HTERT RPE-1 (cell line): Measurements from ENCODE around the gene NPPB.

Experiments used
- in situ Hi-C: fragments of 300-500 bp; cut with MboI; formaldehyde crosslinking; loops from 4 replicates; pipeline ENCODE4 v1.14.3; 2020; ENCODE audit warnings: low sequenced_read_pairs

Gene NPPB

DNA sequence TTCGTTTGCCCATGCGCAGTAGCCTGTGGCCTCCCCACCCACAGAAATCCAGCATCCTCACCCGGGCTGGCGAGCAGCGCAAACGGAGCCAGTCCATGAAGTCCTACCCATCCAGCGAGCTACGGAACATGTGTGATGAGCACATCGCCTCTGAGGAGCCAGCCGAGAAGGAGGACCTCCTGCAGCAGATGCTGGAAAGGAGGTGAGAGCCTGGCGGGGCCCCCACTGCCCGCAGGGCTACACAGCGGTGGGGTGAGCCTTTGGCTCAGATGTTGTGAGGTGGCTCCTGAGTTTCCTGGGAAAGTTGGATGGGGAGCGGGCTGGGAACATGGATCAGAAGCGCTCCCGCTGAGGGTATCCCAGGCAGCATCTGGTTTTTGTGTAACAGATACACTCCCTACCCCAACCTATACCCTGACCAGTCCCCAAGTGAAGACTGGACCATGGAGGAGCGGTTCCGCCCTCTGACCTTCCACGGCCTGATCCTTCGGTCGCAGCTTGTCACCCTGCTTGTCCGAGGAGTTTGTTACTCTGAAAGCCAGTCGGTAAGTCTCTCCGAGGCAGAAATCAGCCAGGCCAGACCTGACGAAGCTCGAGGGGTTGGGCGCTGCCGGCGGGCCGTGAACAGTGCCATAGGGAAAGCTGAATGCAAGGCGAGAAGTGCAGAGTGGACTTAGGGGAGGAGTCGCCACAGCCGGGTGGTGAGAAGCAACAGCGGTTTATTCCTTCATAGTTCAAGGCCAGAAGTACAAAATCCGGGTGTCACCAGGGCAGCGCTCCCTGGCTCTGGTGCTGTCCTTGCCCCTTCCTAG lies 21.6 kb downstream of the NPPB start:
- in situ Hi-C loops: no loop called here

DNA sequence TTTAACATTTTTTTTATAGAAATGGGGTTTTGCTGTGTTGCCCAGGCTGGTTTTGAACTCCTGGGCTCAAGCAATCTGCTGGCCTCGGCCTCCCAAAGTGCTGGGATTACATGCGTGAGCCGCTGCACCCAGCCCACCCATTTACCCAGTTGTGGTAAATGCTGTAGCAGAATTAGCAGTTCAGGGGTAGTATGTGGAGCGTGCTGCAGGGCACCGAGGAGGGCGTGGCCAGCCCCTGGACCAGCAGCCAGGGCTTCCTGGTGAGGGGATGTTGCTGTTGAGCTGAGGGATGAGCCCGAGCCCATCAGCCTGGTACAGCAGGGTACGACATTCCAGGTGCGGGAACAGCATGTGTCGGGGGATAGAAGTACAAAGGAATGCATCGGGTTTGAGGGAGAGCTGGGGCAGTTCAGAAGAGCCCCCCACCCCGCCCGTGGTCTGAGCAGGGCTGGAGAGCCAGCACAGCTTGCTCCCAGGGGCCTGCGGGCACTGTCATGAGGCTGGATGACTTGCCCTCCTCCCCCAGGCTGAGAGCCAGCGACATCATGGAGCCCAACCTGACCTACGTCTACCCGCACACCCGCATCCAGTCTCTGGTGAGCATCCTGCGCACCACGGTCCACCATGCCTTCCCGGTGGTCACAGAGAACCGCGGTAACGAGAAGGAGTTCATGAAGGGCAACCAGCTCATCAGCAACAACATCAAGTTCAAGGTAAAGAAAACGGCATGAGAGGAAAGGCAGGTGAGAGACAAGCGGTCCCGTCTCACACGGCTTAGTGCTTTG lies 23.1 kb downstream of the NPPB start:
- in situ Hi-C loops: no loop called here

DNA sequence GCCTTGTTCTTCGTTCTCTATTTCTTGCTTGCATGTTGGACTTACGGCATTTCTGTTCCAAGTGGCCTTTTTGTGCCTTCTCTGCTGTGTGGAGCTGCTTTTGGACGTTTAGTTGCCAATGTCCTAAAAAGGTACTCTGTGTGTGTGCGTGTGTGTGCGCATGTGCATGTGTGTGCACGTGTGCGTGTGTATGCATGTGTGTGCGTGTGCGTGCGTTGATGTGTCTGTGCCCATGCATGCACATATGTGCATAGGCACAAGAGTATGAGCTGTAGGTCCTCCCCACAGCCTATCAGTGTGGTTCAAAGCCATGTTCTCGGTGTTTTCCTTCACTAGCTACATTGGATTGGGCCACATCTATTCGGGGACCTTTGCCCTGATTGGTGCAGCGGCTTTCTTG lies 24.8 kb downstream of the NPPB start:
- in situ Hi-C loops: no loop called here

DNA sequence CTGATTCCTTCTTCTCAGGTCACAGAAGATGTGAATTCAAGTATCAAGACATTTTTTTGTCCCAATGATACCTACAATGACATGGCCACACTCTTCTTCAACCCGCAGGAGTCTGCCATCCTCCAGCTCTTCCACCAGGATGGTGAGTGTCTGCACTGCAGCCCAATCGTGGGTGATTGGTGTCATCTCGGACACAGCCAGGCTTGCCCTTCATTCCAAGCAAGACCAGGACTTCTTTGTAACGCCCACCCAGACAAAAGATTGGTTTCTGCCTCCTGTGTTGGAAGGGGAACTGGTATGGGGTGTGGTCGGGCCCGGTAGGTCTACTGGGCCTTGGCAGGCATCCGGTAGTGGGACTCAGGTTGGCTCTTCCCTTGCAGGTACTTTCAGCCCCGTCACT lies 25.2 kb downstream of the NPPB start:
- in situ Hi-C loops: no loop called here

DNA sequence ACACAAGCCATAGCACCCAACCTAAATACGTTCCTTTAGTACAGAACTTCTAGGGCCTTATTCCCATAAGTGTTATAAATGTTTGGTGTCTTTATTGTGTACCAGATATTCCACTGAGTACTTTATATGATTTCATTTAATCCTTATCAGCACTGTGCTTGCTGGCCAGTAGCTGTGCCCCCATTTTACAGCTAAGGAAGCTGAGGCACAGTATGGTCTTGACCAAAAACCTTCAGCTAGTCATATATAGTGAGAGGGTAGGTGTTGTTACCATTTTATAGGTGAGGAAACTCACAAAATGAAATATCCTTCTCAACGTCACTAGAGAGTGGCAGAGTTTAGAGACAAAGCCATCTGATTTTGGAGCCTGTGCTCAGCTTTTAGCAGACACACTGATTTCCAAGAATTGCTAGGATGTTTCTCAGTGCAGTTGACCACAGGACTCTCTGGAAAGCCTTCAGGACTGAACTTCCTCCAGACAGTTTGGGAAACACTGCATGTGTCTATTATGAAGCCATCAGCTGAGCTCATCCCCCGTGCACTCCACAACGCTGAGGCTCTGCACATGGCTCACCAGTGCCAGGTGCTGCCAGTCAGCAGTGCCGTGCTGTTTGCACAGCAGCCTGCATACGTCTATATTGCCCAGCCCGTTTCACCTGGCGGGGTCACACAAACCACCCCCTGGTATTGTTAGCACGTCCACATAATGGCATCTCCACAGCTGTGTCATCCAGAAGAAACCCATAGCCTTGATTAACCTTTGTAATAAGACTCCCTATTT lies 26.6 kb downstream of the NPPB start:
- in situ Hi-C loops: no loop called here

DNA sequence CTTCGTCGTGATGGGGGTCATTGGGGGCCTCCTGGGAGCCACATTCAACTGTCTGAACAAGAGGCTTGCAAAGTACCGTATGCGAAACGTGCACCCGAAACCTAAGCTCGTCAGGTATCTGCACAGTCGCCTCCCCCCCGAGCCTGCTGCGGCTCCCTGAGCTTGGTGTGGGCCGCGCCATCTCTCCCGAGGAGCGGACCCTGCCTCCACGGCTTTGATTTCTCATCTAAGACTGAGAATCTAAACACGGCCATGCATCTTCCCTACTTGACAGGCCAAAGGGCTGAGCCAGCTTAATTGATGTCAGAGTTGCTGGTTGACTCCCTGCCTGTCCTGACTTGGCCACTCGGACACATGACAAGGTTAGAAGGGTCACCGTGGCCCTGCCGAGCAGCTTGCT lies 30.2 kb downstream of the NPPB start:
- in situ Hi-C loops: no loop called here

DNA sequence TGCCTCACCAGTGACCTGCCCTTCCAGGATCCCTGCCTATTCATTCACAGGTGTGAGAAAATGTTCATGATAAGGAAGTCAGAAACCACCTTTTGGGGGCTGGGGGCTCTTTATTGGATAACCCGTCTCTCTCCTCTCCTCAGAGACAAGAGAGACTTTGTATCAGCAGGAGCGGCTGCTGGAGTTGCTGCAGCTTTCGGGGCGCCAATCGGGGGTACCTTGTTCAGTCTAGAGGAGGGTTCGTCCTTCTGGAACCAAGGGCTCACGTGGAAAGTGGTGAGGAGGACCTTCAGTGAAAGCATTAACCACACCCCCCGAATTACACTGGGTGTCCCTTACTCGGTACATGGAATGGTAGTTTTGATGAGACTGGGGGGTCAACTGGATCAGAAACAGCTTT lies 31.8 kb downstream of the NPPB start:
- in situ Hi-C loops: no loop called here

DNA sequence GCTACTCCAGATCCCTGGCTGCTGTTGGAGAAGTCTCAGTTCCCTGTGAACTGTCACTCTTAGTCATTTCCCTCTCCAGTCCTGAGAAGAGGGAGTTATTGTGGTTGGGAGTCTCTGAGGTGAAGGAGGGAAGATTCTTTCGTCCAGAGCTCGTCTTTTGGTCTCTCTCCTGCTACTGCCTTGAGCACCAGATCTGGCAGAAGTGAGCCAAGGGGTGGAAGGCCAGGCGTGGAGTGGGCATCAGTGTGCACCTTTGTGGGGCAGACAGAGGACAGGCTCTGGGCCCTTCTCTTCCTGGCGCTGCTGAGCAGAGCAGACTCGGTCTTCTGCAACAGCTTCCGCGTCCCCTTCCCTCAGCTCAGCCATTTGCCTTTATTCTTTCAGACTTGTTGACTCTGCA lies 33.6 kb downstream of the NPPB start:
- in situ Hi-C loops: no loop called here

DNA sequence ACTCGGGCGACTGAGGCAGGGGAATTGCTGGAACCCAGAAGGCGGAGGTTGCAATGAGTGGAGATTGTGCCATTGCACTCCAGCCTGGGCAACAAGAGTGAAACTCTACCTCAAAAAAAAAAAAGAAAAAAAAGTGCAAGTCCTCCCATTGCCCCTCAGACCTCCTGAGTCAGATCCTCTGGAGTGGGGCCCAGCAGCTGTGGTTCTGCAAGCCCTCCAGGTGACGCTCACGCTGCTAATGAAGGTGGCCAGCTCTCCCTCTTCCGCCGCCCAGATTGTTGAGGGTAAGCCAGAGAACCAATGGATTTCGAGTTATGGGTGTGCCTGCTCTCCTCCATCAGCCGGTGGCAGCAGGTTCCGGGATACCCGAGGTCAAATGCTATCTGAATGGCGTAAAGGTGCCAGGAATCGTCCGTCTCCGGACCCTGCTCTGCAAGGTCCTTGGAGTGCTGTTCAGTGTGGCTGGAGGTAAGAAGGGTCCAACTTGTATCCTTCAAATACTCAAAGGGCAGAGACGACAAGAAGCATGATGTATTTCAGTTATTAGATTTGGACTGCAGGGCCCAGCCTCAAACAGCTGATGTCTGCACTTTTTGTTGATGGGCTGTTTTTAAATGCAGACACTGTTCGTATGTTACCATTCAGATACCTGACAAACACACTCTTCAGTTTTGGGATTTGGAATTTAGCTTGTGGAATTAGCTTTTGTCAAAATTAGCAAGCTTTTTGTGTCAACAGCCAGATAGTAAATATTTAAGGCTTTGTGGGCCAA lies 35.2 kb downstream of the NPPB start:
- in situ Hi-C loops: no loop called here

DNA sequence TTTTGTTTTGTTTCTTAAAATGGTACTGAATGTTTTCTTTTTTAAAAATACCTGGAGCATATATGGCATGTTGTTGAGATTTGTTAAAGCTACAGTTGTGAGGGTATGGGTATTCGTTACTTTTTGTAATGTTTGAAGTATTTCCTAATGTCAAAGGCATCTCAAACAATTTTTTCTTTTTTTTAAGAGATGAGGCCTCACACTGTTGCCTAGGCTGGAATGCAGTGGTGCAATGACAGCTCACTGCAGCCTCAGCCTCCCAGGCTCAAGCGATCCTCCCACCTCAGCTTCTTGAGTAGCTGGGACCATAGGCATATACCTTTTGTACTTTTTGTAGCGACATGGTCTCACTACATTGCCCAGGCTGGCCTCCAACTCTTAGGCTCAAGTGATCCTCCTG lies 36.7 kb downstream of the NPPB start:
- in situ Hi-C loops: no loop called here

DNA sequence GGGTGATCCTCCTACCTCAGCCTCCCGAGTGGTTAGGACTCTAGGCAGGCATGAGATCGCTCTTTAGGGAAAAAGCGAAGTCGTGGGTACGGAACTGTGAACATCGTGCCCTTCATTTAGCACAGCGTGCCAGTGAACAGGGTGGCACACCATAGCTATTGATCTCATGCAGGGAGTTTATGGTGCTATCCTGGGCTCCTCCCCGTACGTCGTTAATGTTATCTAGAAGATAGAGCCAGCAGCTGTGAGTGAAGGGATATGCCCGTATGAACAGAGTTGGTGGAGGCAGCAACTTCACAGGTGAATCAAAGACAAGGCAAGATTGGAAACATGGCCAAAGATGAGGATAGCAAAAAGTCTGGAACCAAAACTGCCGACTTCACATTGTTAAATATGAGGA lies 41.6 kb downstream of the NPPB start:
- in situ Hi-C loops: no loop called here

DNA sequence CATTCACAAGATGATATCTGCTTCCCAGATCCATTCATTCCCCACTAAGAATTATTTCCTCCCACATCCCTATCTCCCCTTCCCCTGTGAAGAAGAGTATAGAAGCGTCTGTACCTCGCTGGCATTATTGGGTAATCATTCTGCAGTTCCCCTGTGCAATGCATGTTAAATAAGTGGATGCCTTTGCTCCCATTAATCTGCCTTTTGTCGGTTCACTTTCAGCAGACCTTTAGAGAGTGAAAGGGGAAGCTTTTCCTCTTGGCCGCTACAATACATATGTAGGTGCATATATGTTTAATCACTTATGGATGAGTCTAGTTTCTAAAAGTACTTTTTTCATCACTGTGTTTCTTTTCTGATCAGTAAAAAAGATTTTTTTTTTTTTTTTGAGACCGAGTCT lies 45.7 kb downstream of the NPPB start:
- in situ Hi-C loops: no loop called here
